ENCODE measurements around the gene JAGN1. TPM values are rescaled to one million over a fixed set of nuclear protein-coding genes. Genes with fewer than 3 reads are reported as not detected.

Gene JAGN1
- total RNA-seq, 1 experiment from 2014 or later, result 22.6 TPM

Other genes starting within 250 kb of the JAGN1 start
- 14.6 and 17.3 TPM in 2 replicates for gene MTMR14, start 241.1 kb upstream of the JAGN1 start, total RNA-seq (2014; rRNA removed; shearing (Covaris generic))
- gene CPNE9, start 186.8 kb upstream of the JAGN1 start, total RNA-seq (2014; rRNA removed; shearing (Covaris generic)), result not detected in 2 replicates
- 10.1 and 14.0 TPM in 2 replicates for gene BRPF1, start 158.9 kb upstream of the JAGN1 start, total RNA-seq (2014; rRNA removed; shearing (Covaris generic))
- gene OGG1, start 140.7 kb upstream of the JAGN1 start, total RNA-seq (2014; rRNA removed; shearing (Covaris generic)), result 9.6 and 10.4 TPM in 2 replicates
- gene CAMK1, start 120.7 kb upstream of the JAGN1 start, total RNA-seq (2014; rRNA removed; shearing (Covaris generic)), result 6.4 and 10.6 TPM in 2 replicates
- 53.6 and 60.2 TPM in 2 replicates for gene TADA3, start 98.1 kb upstream of the JAGN1 start, total RNA-seq (2014; rRNA removed; shearing (Covaris generic))
- 155 and 190 TPM in 2 replicates for gene ARPC4, start 97.5 kb upstream of the JAGN1 start, total RNA-seq (2014; rRNA removed; shearing (Covaris generic))
- gene TTLL3, start 80.3 kb upstream of the JAGN1 start, total RNA-seq (2014; rRNA removed; shearing (Covaris generic)), result 2.6 and 3.3 TPM in 2 replicates
- 22.3 and 34.8 TPM in 2 replicates for gene RPUSD3, start 46.6 kb upstream of the JAGN1 start, total RNA-seq (2014; rRNA removed; shearing (Covaris generic))
- not detected in 2 replicates for gene CIDEC, start 10.4 kb upstream of the JAGN1 start, total RNA-seq (2014; rRNA removed; shearing (Covaris generic))
- gene IL17RE, start 12.2 kb downstream of the JAGN1 start, total RNA-seq (2014; rRNA removed; shearing (Covaris generic)), result 0.05 and 0.15 TPM in 2 replicates
- 26.4 and 29.5 TPM in 2 replicates for gene IL17RC, start 26.5 kb downstream of the JAGN1 start, total RNA-seq (2014; rRNA removed; shearing (Covaris generic))
- 7.7 and 12.0 TPM in 2 replicates for gene CRELD1, start 43.2 kb downstream of the JAGN1 start, total RNA-seq (2014; rRNA removed; shearing (Covaris generic))
- gene PRRT3, start 61.8 kb downstream of the JAGN1 start, total RNA-seq (2014; rRNA removed; shearing (Covaris generic)), result 2.8 and 3.8 TPM in 2 replicates
- 53.8 and 98.5 TPM in 2 replicates for gene EMC3, start 96.2 kb downstream of the JAGN1 start, total RNA-seq (2014; rRNA removed; shearing (Covaris generic))
- 12.2 and 16.0 TPM in 2 replicates for gene FANCD2, start 135.8 kb downstream of the JAGN1 start, total RNA-seq (2014; rRNA removed; shearing (Covaris generic))
- not detected in 2 replicates for gene FANCD2OS, start 217.6 kb downstream of the JAGN1 start, total RNA-seq (2014; rRNA removed; shearing (Covaris generic))
- gene BRK1, start 225.1 kb downstream of the JAGN1 start, total RNA-seq (2014; rRNA removed; shearing (Covaris generic)), result 135 and 205 TPM in 2 replicates

All from M059J (cell line).